Karpas-422 (cell line): ENCODE measurements around the gene AKT1S1. TPM values are rescaled to one million over a fixed set of nuclear protein-coding genes. Genes with fewer than 3 reads are reported as not detected.

Experiments
- DNase-seq: peaks from one replicate; pipeline ENCODE4 v3.0.0-alpha.2; 2015
- H2AFZ ChIP-seq: fragments of 200-600 bp; sonication (generic); 2 replicates; pipeline ENCODE4 v1.6.1; 2014; ENCODE audit warnings: antibody characterized with exemption, low read length, mixed read lengths
- H3K27ac ChIP-seq: fragments of 200-600 bp; sonication (generic); 2 replicates; pipeline ENCODE4 v1.5.1; 2014; ENCODE audit warnings: mild to moderate bottlenecking, low read length, moderate library complexity
- H3K27me3 ChIP-seq: fragments of 200-600 bp; sonication (generic); 2 replicates; pipeline ENCODE4 v1.6.1; 2014; ENCODE audit warnings: low read length, mixed read lengths
- H3K36me3 ChIP-seq: fragments of 200-600 bp; sonication (generic); 2 replicates; pipeline ENCODE4 v1.6.1; 2014; ENCODE audit warnings: low read length, mixed read lengths; ENCODE audit not compliant: insufficient read depth
- H3K4me1 ChIP-seq: fragments of 200-600 bp; sonication (generic); 2 replicates; pipeline ENCODE4 v1.6.1; 2014; ENCODE audit warnings: mild to moderate bottlenecking, low read length, mixed read lengths
- H3K4me2 ChIP-seq: fragments of 200-600 bp; sonication (generic); 2 replicates; pipeline ENCODE4 v1.6.1; 2014; ENCODE audit warnings: low read length, low read depth, mild to moderate bottlenecking; ENCODE audit not compliant: poor library complexity, severe bottlenecking
- H3K4me3 ChIP-seq: fragments of 200-600 bp; sonication (generic); 2 replicates; pipeline ENCODE4 v1.5.1; 2014; ENCODE audit warnings: mild to moderate bottlenecking, antibody characterized with exemption, low read length, mixed read lengths
- H3K79me2 ChIP-seq: fragments of 200-600 bp; sonication (generic); 2 replicates; pipeline ENCODE4 v1.6.1; 2014; ENCODE audit warnings: mild to moderate bottlenecking, low read length, mixed read lengths
- H3K9ac ChIP-seq: fragments of 200-600 bp; sonication (generic); 2 replicates; pipeline ENCODE4 v1.6.0; 2014; ENCODE audit warnings: low read length
- H3K9me2 ChIP-seq: fragments of 200-600 bp; sonication (generic), shearing (Covaris generic); replicated peaks from 2 replicates; pipeline ENCODE4 v1.6.0; 2014; ENCODE audit warnings: mild to moderate bottlenecking, low read length, moderate library complexity; ENCODE audit not compliant: insufficient read depth
- H3K9me3 ChIP-seq: fragments of 300-700, 200-600 bp; sonication (generic); 2 replicates; pipeline ENCODE4 v1.6.1; 2014; ENCODE audit warnings: low read length, mixed read lengths
- H4K20me1 ChIP-seq: fragments of 200-600 bp; sonication (generic); 2 replicates; pipeline ENCODE4 v1.6.1; 2014; ENCODE audit warnings: mild to moderate bottlenecking, antibody characterized with exemption, low read length, low read depth; ENCODE audit not compliant: insufficient read depth
- total RNA-seq: library from RNA; depleted of rRNA; stranded (reverse); fragments of >200 nt; shearing (Covaris generic); gene quantifications from 2 replicates; pipeline ENCODE4 v1.2.3, GENCODE V29; 2014; ENCODE audit warnings: low replicate concordance

The AKT1S1 gene
- total RNA-seq, 1 experiment from 2014 or later = 8.2 TPM

DNA sequence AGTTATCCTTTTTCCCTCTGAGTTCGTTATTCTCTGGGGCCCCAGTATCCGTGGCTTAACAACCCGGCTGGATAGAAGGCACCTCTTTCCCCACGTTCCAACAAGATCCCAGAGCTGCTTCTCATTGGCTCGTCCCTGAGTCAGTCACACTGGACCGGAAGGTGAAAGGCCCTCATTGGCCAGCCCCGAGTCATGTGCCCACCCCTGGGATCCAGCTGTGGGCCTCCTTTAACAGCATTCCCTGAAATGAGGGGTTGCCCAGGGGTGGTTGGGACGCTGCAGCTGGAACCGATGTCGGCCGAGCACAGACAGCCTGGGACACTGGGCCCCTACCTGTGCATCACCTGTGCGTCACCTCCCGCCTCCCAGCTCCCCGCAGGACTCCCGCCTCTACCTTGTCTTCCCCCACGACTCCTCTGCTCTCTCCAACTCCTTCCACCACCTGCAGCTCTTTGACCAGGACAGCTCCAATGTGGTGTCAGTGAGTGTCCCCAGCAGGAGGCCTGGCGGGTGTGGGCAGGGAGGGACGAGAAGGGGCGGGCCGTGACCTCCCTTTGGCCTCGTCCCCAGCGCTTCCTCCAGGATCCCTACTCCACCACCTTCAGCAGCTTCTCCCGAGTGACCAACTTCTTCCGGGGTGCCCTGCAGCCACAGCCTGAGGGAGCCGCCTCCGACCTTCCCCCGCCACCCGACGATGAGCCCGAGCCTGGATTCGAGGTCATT lies 4.7 kb upstream of the AKT1S1 start:
- Histone ChIP-seq H3K4me2 (no peak overlapping the region), H3K27me3 (no peaks in the 10 kb centered on the region), H3K9me2 (no peaks in the 10 kb centered on the region), H3K27ac (no peak overlapping the region), H3K4me3 (no peak overlapping the region), H3K4me1 (peaks cover 14% of the 10 kb centered on the region), H3K9me3 (no peaks in the 10 kb centered on the region), H2AFZ (no peak overlapping the region), H3K79me2 (peaks cover 10% of the 10 kb centered on the region; the same call in 1 of the 2 replicates), H3K36me3 (peaks cover 36% of the 10 kb centered on the region), H4K20me1 (0 out of 2 replicates have a peak, but pooled peaks cover 3% of the 10 kb centered on the region), H3K9ac (no peak overlapping the region)
- DNase-seq = no peak

DNA sequence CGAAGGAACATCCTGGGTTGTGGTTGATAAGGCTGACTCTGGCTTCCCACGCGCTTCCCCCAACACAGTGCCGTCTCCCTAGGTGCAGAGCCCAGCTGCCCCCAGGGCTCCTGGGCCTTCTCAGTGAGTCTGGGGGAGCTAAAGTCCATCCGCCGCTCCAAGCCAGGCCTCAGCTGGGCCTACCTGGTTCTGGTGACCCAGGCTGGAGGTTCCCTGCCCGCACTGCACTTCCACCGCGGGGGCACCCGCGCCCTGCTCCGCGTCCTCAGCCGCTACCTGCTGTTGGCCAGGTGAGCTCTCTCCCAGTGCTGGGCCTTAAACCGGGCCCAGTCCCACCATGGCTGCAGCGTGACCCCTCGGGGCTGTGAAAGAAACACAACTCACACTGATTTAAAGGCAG lies 4.0 kb upstream of the AKT1S1 start:
- H3K9me3 ChIP-seq = no peaks in the 10 kb centered on the region
- no peak overlapping the region for H3K4me3 ChIP-seq
- H3K4me1 ChIP-seq = peaks cover 14% of the 10 kb centered on the region
- no peak overlapping the region for H3K9ac ChIP-seq
- H2AFZ ChIP-seq = no peak overlapping the region
- H3K36me3 ChIP-seq = peaks cover 36% of the 10 kb centered on the region
- H3K27ac ChIP-seq = no peak overlapping the region
- H3K79me2 ChIP-seq = peaks cover 10% of the 10 kb centered on the region; the same call in 1 of the 2 replicates
- DNase-seq = no peak
- 0 out of 2 replicates have a peak, but pooled peaks cover 1% of the 10 kb centered on the region for H4K20me1 ChIP-seq
- no peak overlapping the region for H3K4me2 ChIP-seq
- H3K27me3 ChIP-seq = no peaks in the 10 kb centered on the region
- H3K9me2 ChIP-seq = no peaks in the 10 kb centered on the region

DNA sequence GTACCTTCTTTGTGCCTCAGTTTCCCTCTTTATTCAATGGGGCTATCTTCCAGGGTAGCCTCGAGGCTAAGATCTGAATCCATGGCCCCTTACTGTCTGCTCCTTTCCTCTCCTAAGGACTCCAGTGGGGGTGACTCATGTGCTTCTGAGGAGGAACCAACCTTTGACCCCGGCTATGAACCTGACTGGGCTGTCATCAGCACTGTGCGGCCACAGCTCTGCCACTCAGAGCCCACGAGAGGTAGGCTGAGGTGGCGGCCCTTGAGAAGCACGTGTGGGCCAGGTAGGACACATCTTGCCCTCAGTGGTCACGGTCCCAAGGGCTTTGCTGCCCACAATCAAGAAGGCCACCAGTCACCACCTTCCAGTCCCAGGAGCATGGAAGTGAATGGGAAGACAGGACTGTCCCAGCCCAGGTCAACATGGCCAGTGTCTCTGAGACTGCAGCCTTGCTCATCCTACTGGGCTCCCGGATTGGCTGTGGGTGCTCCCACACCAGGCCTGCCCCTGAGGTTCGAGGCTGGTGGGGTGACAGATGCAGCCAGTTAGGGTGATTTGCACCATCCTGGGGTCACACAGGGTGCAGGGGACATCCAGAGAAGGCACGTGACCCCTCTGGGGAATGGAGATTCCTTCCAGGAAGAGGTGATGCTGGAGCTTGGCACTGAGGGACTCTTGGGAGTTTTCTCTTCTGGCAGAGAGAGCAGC lies 3.2 kb upstream of the AKT1S1 start:
- Histone ChIP-seq H3K36me3 (peaks cover 36% of the 10 kb centered on the region), H3K4me3 (no peak overlapping the region), H4K20me1 (no peaks in the 10 kb centered on the region), H3K4me1 (peaks cover 18% of the 10 kb centered on the region), H3K9me3 (no peaks in the 10 kb centered on the region), H3K9me2 (no peaks in the 10 kb centered on the region), H3K79me2 (peaks cover 18% of the 10 kb centered on the region), H2AFZ (no peak overlapping the region), H3K9ac (no peak overlapping the region), H3K27ac (no peak overlapping the region), H3K27me3 (no peaks in the 10 kb centered on the region), H3K4me2 (no peak overlapping the region)
- no peak for DNase-seq

DNA sequence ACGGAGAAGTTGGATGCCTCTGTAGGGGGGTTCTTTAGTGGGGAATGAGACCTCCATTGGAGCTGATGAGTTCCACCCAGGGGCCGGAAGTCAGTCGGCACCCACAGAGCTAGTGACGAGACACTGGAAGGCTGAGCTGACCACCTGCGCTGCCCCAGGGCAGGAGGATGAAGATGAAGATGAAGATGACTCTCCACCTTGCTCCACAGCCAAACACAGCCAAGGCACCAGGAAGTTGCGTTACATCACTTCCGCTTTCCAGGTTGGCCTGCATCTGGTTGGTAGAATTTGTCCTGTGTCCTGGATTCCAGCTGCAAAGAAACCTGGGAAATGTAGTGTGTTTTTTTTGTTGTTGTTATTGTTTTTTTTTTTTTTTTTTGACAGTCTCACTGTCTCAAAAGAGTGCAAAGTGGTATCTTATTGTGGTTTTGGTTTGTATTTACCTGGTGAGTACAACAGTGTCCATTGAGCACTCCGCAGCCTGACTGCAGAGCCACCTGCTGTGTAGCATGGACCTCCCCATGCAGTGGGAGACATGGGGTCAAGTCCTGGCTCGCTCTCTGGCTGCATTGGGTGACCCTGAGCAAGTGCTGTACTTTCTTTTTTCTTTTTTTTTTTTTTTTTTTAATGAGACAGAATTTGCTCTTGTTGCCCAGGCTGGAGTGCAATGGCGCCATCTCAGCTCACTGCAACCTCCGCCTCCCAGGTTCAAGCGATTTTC lies 2.2 kb upstream of the AKT1S1 start:
- Histone ChIP-seq H3K9me3 (no peaks in the 10 kb centered on the region), H4K20me1 (no peaks in the 10 kb centered on the region), H3K9ac (peak overlapping the region; percentile 5; the same call in 1 of the 2 replicates), H3K4me2 (peak overlapping the region; percentile 75), H3K79me2 (peaks cover 27% of the 10 kb centered on the region), H3K36me3 (peaks cover 30% of the 10 kb centered on the region), H3K9me2 (no peaks in the 10 kb centered on the region), H3K4me3 (peak overlapping the region; percentile 84), H3K27ac (no peak overlapping the region), H2AFZ (no peak overlapping the region), H3K4me1 (peaks cover 25% of the 10 kb centered on the region), H3K27me3 (no peaks in the 10 kb centered on the region)
- DNase-seq = peak; percentile 83

- H3K9ac ChIP-seq = peak overlapping the region; percentile 97
- peaks cover 29% of the 10 kb centered on the region for H3K36me3 ChIP-seq
- H3K4me2 ChIP-seq = peak overlapping the region; percentile 75
- H2AFZ ChIP-seq = no peak overlapping the region
- no peak for DNase-seq
- no peaks in the 10 kb centered on the region for H3K9me3 ChIP-seq
- no peaks in the 10 kb centered on the region for H4K20me1 ChIP-seq
- peaks cover 25% of the 10 kb centered on the region for H3K4me1 ChIP-seq
- no peaks in the 10 kb centered on the region for H3K9me2 ChIP-seq
- H3K27me3 ChIP-seq = no peaks in the 10 kb centered on the region
- H3K4me3 ChIP-seq = peak overlapping the region; percentile 84
- peaks cover 30% of the 10 kb centered on the region for H3K79me2 ChIP-seq
- H3K27ac ChIP-seq = no peak overlapping the region
Observed at GRCh38 chr19:49878744-49879070, 1.6 kb upstream of the AKT1S1 start.

- Histone ChIP-seq H3K4me1 (peaks cover 25% of the 10 kb centered on the region), H3K9ac (peak overlapping the region; percentile 97)
- DNase-seq = peak; percentile 100
Observed at GRCh38 chr19:49877879-49878743, 956 bp upstream of the AKT1S1 start.

GRCh38 chr19:49876422-49877019 lies 634 bp downstream of the AKT1S1 start:
- H3K4me2 ChIP-seq = peak overlapping the region; percentile 75
- no peaks in the 10 kb centered on the region for H3K9me2 ChIP-seq
- H3K9me3 ChIP-seq = no peaks in the 10 kb centered on the region
- H3K9ac ChIP-seq = peak overlapping the region; percentile 97
- peak overlapping the region; percentile 86 for H3K27ac ChIP-seq
- peaks cover 25% of the 10 kb centered on the region for H3K4me1 ChIP-seq
- H3K27me3 ChIP-seq = no peaks in the 10 kb centered on the region
- peaks cover 16% of the 10 kb centered on the region; the same call in 1 of the 2 replicates for H3K36me3 ChIP-seq
- peaks cover 30% of the 10 kb centered on the region for H3K79me2 ChIP-seq
- peak; percentile 100 for DNase-seq
- H3K4me3 ChIP-seq = peak overlapping the region; percentile 84
- peak overlapping the region; percentile 62 for H2AFZ ChIP-seq
- H4K20me1 ChIP-seq = no peaks in the 10 kb centered on the region

More at GRCh38 chr19:49877879-49878743, 956 bp upstream of the AKT1S1 start:
- H3K79me2 ChIP-seq = peaks cover 30% of the 10 kb centered on the region
- H3K4me2 ChIP-seq = peak overlapping the region; percentile 75
- H3K27ac ChIP-seq = peak overlapping the region; percentile 82
- peak overlapping the region; percentile 84 for H3K4me3 ChIP-seq
- H3K27me3 ChIP-seq = no peaks in the 10 kb centered on the region
- no peaks in the 10 kb centered on the region for H3K9me2 ChIP-seq
- no peaks in the 10 kb centered on the region for H4K20me1 ChIP-seq
- H2AFZ ChIP-seq = peak overlapping the region; percentile 27; the same call in 1 of the 2 replicates
- H3K9me3 ChIP-seq = no peaks in the 10 kb centered on the region
- H3K36me3 ChIP-seq = peaks cover 23% of the 10 kb centered on the region
